Mesendoderm (in vitro differentiated cells): ENCODE measurements around the gene PSMD6.
A peak's percentile ranks its signal among the peaks of the same experiment; 100 is the strongest.

ENCODE experiments used
- DNase-seq: peaks from one replicate; pipeline ENCODE4 v3.0.0; 2013
- H2AK5ac ChIP-seq: 2 replicates; pipeline ENCODE4 v1.6.1; 2013; ENCODE audit warnings: low read length, inconsistent platforms
- H2BK120ac ChIP-seq: 2 replicates; pipeline ENCODE4 v1.6.1; 2013; ENCODE audit warnings: low read depth, mild to moderate bottlenecking, low read length, moderate library complexity, mixed read lengths
- H2BK15ac ChIP-seq: replicated peaks from 2 replicates; pipeline ENCODE4 v1.6.1; 2013; ENCODE audit warnings: low read depth, mild to moderate bottlenecking, moderate library complexity
- H2BK5ac ChIP-seq: 2 replicates; pipeline ENCODE4 v1.6.1; 2013; ENCODE audit warnings: low read length, inconsistent platforms
- H3K18ac ChIP-seq: 2 replicates; pipeline ENCODE4 v1.6.1; 2013; ENCODE audit warnings: mild to moderate bottlenecking, low read length, mixed read lengths
- H3K23ac ChIP-seq: one replicate; pipeline ENCODE4 v1.6.1; 2013; ENCODE audit warnings: low read length
- H3K27ac ChIP-seq: 2 replicates; pipeline ENCODE4 v1.5.1; 2013; ENCODE audit warnings: low read depth, mild to moderate bottlenecking, inconsistent platforms, low read length, moderate library complexity
- H3K27me3 ChIP-seq: 2 replicates; pipeline ENCODE4 v1.6.1; 2013; ENCODE audit warnings: low read length, control low read depth, mild to moderate bottlenecking, inconsistent platforms; ENCODE audit not compliant: insufficient read depth, poor library complexity
- H3K36me3 ChIP-seq: 2 replicates; pipeline ENCODE4 v1.6.1; 2013; ENCODE audit warnings: low read length, inconsistent platforms; ENCODE audit not compliant: control insufficient read depth, insufficient read depth
- H3K4ac ChIP-seq: one replicate; pipeline ENCODE4 v1.6.1; 2013; ENCODE audit warnings: low read depth, mild to moderate bottlenecking, low read length, moderate library complexity
- H3K4me1 ChIP-seq: 2 replicates; pipeline ENCODE4 v1.6.1; 2013; ENCODE audit warnings: low read depth, low read length, inconsistent platforms; ENCODE audit not compliant: control insufficient read depth
- H3K4me2 ChIP-seq: 2 replicates; pipeline ENCODE4 v1.6.1; 2013; ENCODE audit warnings: low read length
- H3K4me3 ChIP-seq: 2 replicates; pipeline ENCODE4 v1.5.1; 2013; ENCODE audit warnings: mild to moderate bottlenecking, low read length
- H3K56ac ChIP-seq: one replicate; pipeline ENCODE4 v1.6.1; 2013; ENCODE audit warnings: low read length
- H3K79me1 ChIP-seq: 2 replicates; pipeline ENCODE4 v1.6.1; 2013; ENCODE audit warnings: low read length, inconsistent platforms
- H3K79me2 ChIP-seq: 2 replicates; pipeline ENCODE4 v1.6.1; 2013; ENCODE audit warnings: mild to moderate bottlenecking, low read length; ENCODE audit not compliant: control insufficient read depth, insufficient read depth
- H3K9ac ChIP-seq: 2 replicates; pipeline ENCODE4 v1.6.1; 2013; ENCODE audit warnings: low read length, inconsistent platforms
- H4K5ac ChIP-seq: one replicate; pipeline ENCODE4 v1.6.1; 2013; ENCODE audit warnings: low read length
- H4K8ac ChIP-seq: one replicate; pipeline ENCODE4 v1.6.1; 2013; ENCODE audit warnings: low read depth, mild to moderate bottlenecking, control low read depth, low read length, moderate library complexity
- WGBS: extraction: QIAGEN DNeasy Blood & Tissue Kit; methylation state at CpG from one replicate; pipeline ENCODE4 v1.1.7; 2013; ENCODE audit warnings: low lambda C conversion rate, missing lambda C conversion rate; ENCODE audit not compliant: insufficient coverage; ENCODE audit errors: extremely low coverage; 5-methylcytosine and 5-hydroxymethylcytosine counted together

PSMD6 gene

GRCh38 chr3:64063983-64064438 is 40.7 kb upstream of the PSMD6 start:
- H3K4me3 ChIP-seq, result no peak overlapping the region
- no peak overlapping the region for H4K5ac ChIP-seq
- H4K8ac ChIP-seq, result no peak overlapping the region
- no peaks in the 10 kb centered on the region for H3K79me1 ChIP-seq
- WGBS, result no CpG with 5 or more reads among the region's 2 CpGs
- DNase-seq, result peak; percentile 52
- peak overlapping the region; percentile 34 for H3K27ac ChIP-seq
- peak overlapping the region; percentile 77 for H3K4ac ChIP-seq
- H2AK5ac ChIP-seq, result no peak overlapping the region
- H2BK120ac ChIP-seq, result peak overlapping the region; percentile 6
- no peaks in the 10 kb centered on the region for H3K27me3 ChIP-seq
- H3K4me2 ChIP-seq, result no peak overlapping the region
- H3K9ac ChIP-seq, result no peak overlapping the region
- H3K18ac ChIP-seq, result no peak overlapping the region
- no peak overlapping the region for H2BK15ac ChIP-seq
- peaks cover 7% of the 10 kb centered on the region for H3K4me1 ChIP-seq
- H3K56ac ChIP-seq, result peak overlapping the region; percentile 35
- peak overlapping the region; percentile 14 for H2BK5ac ChIP-seq
- H3K36me3 ChIP-seq, result no peaks in the 10 kb centered on the region
- H3K79me2 ChIP-seq, result no peaks in the 10 kb centered on the region
- peak overlapping the region; percentile 7 for H3K23ac ChIP-seq

- Histone ChIP-seq H3K4ac (no peak overlapping the region), H2AK5ac (no peak overlapping the region), H3K4me2 (no peak overlapping the region), H3K27ac (peak overlapping the region; percentile 34), H3K23ac (no peak overlapping the region), H3K79me1 (no peaks in the 10 kb centered on the region), H3K79me2 (no peaks in the 10 kb centered on the region), H3K9ac (no peak overlapping the region), H3K36me3 (no peaks in the 10 kb centered on the region), H3K4me3 (no peak overlapping the region), H3K27me3 (no peaks in the 10 kb centered on the region), H4K8ac (no peak overlapping the region), H3K56ac (no peak overlapping the region), H2BK120ac (no peak overlapping the region), H4K5ac (no peak overlapping the region), H2BK15ac (no peak overlapping the region), H2BK5ac (no peak overlapping the region), H3K18ac (no peak overlapping the region), H3K4me1 (peaks cover 7% of the 10 kb centered on the region)
- WGBS, result no CpG with 5 or more reads among the region's 5 CpGs
- peak; percentile 76 for DNase-seq
Observed at GRCh38 chr3:64063207-64063982, 40.1 kb upstream of the PSMD6 start.

DNA sequence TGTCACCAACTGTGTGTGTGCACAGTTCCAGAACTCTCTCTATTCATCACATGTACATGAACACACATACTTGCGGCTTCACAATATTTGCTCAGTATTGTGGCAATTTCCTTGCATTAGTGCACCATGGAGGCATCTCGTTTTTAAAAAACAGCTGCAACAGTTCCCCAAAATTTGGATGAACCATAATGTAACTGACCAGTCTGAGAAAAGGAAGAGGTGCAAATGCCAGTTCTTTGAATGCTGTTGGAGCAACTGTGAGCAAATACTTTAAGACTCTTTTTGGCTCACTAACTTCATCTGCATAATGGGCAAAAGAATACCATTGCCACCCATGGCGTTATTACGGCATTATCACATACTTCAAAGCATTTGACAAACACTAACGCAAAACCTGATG is 38.3 kb upstream of the PSMD6 start:
- Histone ChIP-seq H3K79me2 (no peaks in the 10 kb centered on the region), H3K4ac (no peak overlapping the region), H3K23ac (no peak overlapping the region), H3K9ac (no peak overlapping the region), H3K4me2 (no peak overlapping the region), H3K18ac (no peak overlapping the region), H3K56ac (no peak overlapping the region), H3K79me1 (no peaks in the 10 kb centered on the region), H3K36me3 (no peaks in the 10 kb centered on the region), H3K4me3 (no peak overlapping the region), H3K27me3 (no peaks in the 10 kb centered on the region), H2BK5ac (no peak overlapping the region), H4K5ac (no peak overlapping the region), H3K27ac (no peak overlapping the region), H2BK120ac (no peak overlapping the region), H2BK15ac (no peak overlapping the region), H4K8ac (no peak overlapping the region), H3K4me1 (peaks cover 7% of the 10 kb centered on the region), H2AK5ac (no peak overlapping the region)
- DNase-seq, result no peak
- WGBS, result no CpG with 5 or more reads among the region's 5 CpGs

DNA sequence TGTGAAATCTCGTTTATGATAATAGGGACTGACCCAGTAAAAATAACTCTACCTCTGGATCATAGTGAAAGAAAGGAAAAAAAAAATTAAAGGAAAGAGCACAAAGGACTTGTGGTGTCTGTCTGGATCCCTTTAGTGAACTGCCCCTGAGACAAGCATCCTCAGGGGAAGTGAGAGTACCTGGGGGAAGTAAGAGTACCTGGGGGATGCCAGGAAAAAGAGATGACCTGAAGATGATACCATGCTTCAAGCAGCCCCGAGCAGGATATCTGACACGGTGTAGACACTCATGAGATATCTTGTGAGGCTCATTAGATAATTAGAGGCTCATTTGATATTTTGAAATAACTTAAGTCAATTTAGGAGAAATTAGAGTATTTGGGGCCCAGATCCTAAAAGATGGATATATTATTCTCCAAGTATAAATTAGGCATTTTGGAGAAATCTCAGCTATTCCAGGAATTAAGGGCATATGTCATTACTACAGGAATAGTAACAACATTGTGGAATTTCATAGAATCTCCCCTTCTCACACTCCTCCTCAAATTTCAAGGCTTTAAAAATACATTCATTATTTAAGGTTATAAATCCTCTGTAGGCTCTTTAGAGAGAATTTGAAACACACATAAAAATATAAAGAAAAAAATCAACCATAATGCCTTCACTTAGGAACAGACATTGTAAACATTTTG is 36.3 kb upstream of the PSMD6 start:
- no peaks in the 10 kb centered on the region for H3K36me3 ChIP-seq
- H2BK120ac ChIP-seq, result no peak overlapping the region
- H4K8ac ChIP-seq, result no peak overlapping the region
- H3K79me1 ChIP-seq, result no peaks in the 10 kb centered on the region
- peaks cover 7% of the 10 kb centered on the region for H3K4me1 ChIP-seq
- H2BK15ac ChIP-seq, result no peak overlapping the region
- H3K18ac ChIP-seq, result no peak overlapping the region
- H3K4me2 ChIP-seq, result no peak overlapping the region
- no peak overlapping the region for H3K27ac ChIP-seq
- no peaks in the 10 kb centered on the region for H3K79me2 ChIP-seq
- H3K27me3 ChIP-seq, result no peaks in the 10 kb centered on the region
- no peak overlapping the region for H2AK5ac ChIP-seq
- H4K5ac ChIP-seq, result no peak overlapping the region
- H3K23ac ChIP-seq, result no peak overlapping the region
- no peak overlapping the region for H2BK5ac ChIP-seq
- no peak overlapping the region for H3K4me3 ChIP-seq
- WGBS, result no CpG with 5 or more reads among the region's 3 CpGs
- DNase-seq, result no peak
- H3K9ac ChIP-seq, result no peak overlapping the region
- H3K56ac ChIP-seq, result no peak overlapping the region
- no peak overlapping the region for H3K4ac ChIP-seq

DNA sequence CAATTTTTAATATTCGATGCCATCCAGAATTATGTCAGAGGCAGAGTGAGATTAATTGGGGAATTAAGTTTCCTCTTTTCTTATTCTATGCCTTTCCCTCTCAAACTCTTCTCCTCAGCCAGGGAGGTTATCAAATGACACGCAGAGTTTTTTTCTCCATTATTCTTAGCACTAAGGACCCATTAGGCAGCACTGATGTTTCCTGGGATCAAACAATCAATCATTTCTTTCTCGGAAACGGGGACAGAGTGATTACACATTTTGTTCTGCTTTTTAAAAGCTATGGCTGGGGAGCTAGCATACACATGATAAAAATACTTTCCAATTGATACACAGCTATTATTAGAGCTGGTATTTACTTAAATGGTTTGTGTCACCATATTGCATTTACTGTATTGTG is 35.3 kb upstream of the PSMD6 start:
- H2AK5ac ChIP-seq, result no peak overlapping the region
- no peak overlapping the region for H3K56ac ChIP-seq
- H2BK120ac ChIP-seq, result no peak overlapping the region
- no peak overlapping the region for H3K9ac ChIP-seq
- no peaks in the 10 kb centered on the region for H3K27me3 ChIP-seq
- H3K27ac ChIP-seq, result no peak overlapping the region
- H2BK15ac ChIP-seq, result no peak overlapping the region
- H3K4me2 ChIP-seq, result no peak overlapping the region
- peaks cover 3% of the 10 kb centered on the region for H3K4me1 ChIP-seq
- no CpG with 5 or more reads among the region's 4 CpGs for WGBS
- H3K18ac ChIP-seq, result no peak overlapping the region
- no peaks in the 10 kb centered on the region for H3K79me1 ChIP-seq
- no peak overlapping the region for H3K4me3 ChIP-seq
- H3K79me2 ChIP-seq, result no peaks in the 10 kb centered on the region
- no peak overlapping the region for H3K23ac ChIP-seq
- no peak overlapping the region for H4K5ac ChIP-seq
- H3K36me3 ChIP-seq, result no peaks in the 10 kb centered on the region
- no peak for DNase-seq
- no peak overlapping the region for H4K8ac ChIP-seq
- no peak overlapping the region for H3K4ac ChIP-seq
- H2BK5ac ChIP-seq, result no peak overlapping the region
